GM10266 (cell line): ENCODE results near the gene SPRYD3.
"Not testable (repeated sequence)": the region's sequence is repeated elsewhere in the genome, so short reads cannot be mapped to it uniquely, and the experiment has no call there.

Experiments
- DNase-seq: peaks from one replicate; pipeline ENCODE4 v3.0.0; 2012; ENCODE audit errors: extremely low spot score
- CTCF ChIP-seq: IDR thresholded peaks from 2 replicates; pipeline ENCODE4 v1.5.1; 2012; ENCODE audit warnings: mild to moderate bottlenecking, low read depth; ENCODE audit not compliant: control insufficient read depth, insufficient read depth; ENCODE audit errors: missing control alignments

Gene SPRYD3

GRCh38 chr12:53118751-53119300 is 39.6 kb upstream of the SPRYD3 start:
- DNase-seq: peak; percentile 12
- no peak for TF ChIP-seq CTCF

GRCh38 chr12:53115891-53116648 is 36.9 kb upstream of the SPRYD3 start:
- DNase-seq: peak; percentile 14
- TF ChIP-seq CTCF: no peak

GRCh38 chr12:53115112-53115890 is 36.1 kb upstream of the SPRYD3 start:
- no peak for TF ChIP-seq CTCF
- DNase-seq: peak; percentile 22

GRCh38 chr12:53113951-53114350 is 34.8 kb upstream of the SPRYD3 start:
- no peak for DNase-seq
- TF ChIP-seq CTCF: no peak

GRCh38 chr12:53113136-53113705 is 34.0 kb upstream of the SPRYD3 start:
- no peak for DNase-seq
- no peak for TF ChIP-seq CTCF

GRCh38 chr12:53112431-53112830 is 33.2 kb upstream of the SPRYD3 start:
- not testable (repeated sequence) for DNase-seq

- TF ChIP-seq CTCF: no peak
These were observed 27.9 kb upstream of the SPRYD3 start for GRCh38 chr12:53107122-53107521.

More at GRCh38 chr12:53107122-53107521, 27.9 kb upstream of the SPRYD3 start:
- no peak for DNase-seq
